SIG-M5 treated with dmso at 0.1 percent for 504 hours (cell line): Measurements from ENCODE around the gene ARL6IP1.

Source experiments
- DNase-seq: peaks from one replicate; lab custom pipeline; 2025; ENCODE audit not compliant: unreplicated experiment; lab: John Stamatoyannopoulos, UW

Gene ARL6IP1

DNA sequence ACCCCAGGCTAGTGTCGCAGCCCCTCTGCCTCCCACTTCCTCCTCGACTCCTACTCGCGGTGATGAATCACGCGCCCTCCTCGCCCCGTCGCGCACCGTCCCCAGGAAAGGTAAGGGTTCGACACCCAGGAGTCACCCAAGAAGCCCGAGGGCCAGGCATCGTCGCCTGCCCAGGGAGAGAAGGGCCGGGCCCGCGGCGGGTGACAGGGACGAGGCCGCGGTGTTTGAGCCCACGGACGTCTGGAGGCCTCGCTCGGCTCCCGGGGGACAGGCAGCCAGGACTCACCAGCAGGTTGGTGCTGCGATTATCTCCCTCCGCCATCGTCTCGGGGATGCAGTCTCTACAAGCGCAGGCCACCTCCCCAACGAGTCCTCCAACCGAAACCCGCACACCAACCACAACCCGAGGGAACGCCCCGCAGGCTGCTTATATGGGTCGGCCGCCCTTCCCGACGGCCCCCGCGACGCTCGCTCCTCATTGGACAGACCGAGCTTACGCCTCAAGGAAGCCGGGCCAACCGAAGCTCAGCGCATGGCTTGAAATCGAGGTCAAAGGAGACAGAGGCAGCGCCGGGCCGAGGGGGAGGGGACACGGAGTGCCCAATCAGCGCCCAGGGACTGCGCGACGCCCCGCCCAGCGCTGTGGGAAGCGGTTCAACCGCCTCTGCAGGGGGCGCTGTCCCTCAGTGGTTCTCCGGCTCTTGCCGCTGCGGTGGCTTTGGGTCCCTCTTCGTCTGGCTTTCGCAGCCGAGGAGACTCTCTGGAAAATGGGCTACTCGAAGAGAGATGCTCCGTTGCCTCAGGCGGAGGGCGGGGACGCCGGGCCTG, at the start of gene ARL6IP1:
TSS of gene ARL6IP1 (minus strand) at position 405 of the 828 bp plus-strand sequence. CDS start at position 322, 83 bp downstream.
- DNase-seq, result peak; percentile 98

DNA sequence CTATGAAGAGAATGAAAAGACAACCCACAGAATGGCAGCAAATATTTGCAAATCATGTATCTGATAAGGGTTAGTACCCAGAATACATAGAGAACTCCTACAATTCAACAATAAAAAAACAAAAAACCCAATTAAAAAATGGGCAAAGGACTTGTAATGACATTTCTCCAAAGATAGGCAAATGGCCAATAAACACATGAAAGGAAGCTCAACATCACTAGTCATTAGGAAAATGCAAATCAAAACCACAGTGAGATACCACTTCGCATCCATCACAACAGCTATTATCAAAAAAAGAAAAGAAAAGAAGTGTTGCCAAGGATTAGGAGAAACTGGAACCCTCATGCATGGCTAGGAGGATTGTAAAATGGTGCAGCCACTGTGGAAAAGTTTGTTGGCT, 45.1 kb upstream of the ARL6IP1 start:
- DNase-seq, result no peak

DNA sequence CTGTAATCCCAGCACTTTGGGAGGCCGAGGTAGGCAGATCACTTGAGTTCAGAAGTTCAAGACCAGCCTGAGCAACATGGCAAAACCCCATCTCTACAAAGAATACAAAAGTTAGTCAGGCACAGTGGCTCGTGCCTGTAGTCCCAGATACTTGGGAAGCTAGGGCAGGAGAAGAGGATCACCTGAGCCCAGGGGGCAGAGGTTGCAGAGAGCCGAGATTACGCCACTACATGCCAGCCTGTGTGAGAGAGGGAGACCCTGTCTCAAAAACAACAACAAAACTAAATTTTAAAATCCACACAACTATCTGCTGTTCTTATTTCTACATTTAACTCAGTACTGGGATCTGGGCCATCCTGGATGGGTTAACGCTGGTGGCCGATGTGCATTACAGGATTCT, 41.2 kb upstream of the ARL6IP1 start:
- DNase-seq, result no peak

DNA sequence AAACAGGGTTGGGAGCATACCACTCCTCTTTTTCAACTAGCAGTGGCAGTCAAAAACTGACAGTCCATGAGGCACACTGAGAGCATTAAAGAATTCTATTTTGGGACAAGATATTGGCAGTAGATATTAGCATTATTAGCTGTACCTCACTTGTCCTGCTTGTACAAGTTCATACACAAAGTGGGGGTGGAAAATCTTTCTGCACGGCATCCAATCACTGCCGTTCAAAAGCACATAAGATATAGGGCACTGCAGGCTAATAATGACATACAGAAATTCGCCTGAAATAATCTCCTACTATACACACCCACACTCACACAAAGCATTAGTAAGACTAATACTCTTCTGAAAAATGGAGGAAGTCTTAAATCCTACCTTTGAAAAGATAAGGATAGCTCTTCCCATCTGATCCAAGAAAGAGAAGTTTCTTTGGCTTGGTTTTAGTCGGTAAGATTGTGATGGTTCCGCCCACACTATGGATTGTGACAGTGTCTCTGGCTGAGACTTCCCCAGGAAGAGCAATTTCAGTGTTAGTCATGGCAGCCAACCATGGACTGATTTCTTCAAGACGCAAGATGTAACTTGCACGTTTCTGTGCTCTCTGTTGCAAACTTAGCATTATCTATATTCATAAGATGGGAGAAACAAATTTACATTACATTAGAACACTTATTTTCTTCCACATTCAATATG, 40.6 kb upstream of the ARL6IP1 start:
- no peak for DNase-seq

DNA sequence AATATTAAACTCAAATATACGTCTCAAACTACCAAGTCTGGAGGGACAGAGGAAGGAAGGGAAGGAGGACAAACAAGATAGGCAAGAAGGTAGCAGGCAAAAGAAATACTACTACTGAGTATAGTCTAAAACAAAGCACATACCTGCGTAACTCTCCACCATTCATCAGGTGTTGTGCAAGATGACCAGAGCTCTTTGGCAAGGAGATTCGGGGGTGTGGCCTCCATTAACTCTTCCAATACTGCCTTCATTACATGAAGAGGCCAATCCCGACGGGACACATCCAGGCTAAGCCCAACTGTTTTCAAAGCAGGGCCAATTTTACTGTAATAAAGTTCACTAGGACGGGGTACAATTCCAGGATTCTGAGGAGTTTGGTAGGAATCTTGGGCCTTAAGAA, 38.2 kb upstream of the ARL6IP1 start:
- no peak for DNase-seq

DNA sequence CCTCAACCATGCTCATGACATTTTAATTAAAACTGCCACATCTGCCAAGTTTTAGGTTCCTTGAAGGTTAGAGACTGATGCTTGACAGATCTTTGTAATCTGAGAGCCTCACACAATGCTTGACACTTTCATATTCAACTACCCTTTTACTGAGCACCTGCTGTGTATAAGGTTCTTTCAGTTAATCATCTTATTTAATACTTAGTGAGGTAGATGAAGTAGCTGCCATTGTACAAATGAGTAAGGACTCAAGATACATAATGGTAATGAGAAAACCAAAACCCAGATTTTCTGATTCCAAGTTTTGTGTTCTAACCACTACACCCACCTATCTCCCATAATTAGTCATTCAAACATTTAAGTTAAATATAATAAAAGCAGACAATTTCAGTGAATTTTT, 35.4 kb upstream of the ARL6IP1 start:
- DNase-seq, result no peak

DNA sequence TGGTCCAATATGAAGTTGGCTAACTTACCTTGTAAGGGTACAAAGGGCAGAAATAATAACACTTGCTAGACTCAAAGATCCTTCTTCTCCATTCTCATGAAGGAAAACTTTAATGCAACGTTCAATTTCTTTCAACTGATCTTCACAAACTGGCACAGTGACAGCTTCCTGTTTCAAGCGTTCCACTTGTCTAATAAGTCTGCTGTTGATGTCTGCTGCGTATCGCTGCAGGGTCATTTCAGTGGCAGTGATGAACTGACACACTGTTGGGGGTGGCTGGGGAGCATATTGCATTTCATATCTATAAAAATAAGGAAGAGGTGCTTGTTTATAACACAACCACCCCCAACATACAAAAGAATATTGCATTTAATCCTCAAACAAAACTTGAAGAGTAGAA, 33.5 kb upstream of the ARL6IP1 start:
- no peak for DNase-seq

DNA sequence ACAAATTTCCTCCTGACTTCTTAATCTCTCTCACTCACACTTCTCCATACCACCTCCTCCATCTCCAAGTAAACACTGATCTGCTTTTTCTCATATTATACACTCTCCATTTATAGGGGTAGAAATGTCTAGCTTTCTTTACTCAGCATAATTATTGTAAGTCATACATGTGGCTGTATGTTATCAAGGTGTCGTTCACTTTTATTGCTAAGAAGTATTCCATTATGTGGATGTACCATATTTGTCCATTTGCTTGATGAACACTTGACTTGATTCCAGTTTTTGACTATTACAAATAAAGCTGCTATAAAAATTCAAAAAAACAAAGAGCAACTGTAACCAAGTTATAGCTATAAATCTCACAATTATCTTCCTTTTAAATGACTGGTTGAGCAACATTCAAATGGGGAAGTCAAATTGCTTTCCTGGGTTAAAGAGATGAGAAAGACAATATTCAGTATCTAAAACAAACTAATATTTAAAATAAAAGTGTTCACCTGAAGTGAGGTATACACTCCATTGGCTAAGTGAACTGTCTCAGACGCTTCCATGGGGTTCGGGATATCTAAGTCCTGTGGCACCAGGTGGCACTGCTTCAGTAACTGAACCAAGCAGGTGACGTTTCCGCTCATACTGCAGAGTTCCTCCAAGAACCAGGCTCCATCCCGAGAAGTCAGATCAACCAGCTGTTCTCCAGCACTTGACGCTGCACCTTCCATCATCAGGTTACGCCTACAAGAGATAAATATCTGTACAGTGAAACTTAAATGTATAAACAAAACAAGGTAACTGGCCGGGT, 32.6 kb upstream of the ARL6IP1 start:
- DNase-seq, result no peak

DNA sequence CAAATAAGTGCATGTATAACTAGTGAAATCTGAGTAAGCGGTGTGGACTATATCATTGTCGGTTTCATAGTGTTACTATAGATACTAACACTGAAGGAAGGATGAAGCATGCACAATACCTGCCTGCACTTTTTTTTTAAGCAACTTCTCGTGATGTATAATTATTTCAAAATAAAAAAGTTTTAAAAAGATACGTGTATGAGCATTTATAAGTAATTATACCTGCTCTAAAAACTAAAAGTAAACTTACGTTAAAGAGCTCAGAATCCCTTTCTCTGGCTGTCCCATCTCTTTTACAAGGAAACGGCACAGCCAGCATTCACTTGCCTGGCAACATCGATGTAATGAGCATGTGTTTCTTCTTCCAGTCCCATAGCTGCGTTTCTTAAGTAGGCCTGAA, 31.3 kb upstream of the ARL6IP1 start:
- DNase-seq, result no peak

DNA sequence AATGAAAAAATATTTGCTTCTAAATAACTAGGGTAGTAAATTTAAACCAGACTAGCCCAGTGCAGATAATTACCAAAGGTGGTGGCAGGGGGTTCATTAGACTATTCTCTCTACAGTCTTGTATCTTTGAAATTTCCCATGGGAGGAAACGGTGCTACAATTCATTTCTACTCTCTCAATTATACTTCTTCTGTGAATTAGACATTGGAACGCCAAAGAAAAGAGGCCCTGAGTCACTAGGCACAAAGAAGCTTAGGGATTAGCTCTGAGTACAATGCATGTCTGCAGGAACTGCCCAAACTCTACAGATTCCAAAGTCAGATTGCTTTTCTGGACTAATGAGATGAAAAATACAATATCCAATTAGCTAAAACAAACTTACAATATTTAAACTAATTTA, 30.7 kb upstream of the ARL6IP1 start:
- no peak for DNase-seq

DNA sequence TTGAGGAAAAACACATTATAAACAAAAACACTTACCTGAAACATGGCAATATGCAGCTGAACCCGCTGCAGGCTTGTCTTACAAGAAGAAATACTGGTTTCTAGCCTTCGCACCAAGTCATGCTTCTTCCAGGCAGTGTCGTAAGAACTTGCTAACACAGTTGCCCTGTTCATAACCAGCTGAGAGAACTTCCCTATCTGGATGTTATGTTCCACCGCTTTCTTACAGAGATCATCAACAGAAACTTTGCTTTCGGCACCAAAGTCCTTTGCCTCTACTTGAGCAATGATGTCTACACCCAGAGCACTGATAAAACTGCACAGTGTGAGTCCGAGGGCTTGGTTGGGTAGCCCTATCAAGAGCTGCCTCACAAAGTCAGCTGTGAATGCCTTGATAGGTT, 27.9 kb upstream of the ARL6IP1 start:
- DNase-seq, result peak; percentile 32

DNA sequence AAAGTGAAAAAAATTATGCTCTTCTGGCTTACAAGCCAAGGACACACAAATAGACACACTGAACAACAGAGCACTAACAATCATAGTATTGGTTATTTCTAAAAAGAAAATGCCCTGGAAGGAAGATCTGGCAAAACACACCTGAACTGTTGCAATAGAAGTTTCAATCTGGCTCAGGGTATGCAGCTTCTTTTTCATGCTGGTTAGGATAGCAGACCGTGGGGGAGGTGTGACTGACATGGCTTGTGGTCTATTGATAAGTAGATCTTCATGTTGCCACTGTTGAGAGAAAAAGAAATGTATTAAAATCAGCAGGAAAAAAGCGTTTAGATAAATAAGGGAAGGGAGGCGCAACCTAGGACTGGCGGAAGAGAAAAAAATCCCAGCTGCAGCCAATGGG, 26.5 kb upstream of the ARL6IP1 start:
- no peak for DNase-seq

DNA sequence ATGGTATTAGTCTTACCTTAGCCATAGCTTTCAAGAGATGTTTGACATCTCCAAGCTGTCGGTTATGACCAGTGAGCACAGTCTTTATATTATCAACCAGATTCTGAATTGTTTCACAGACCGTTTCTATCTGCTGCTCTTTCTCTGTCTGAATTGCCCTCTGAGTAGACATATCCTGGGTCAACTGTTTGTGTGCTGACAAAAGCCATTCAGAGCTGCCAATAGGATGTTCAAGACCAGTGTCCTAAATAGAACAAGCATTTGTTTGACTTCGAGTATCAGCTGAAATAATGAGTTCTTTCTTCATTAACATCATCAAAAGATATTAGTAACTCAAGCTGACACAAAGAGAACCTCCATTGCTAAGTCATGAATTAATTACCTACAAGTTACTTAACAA, 14.9 kb upstream of the ARL6IP1 start:
- no peak for DNase-seq

DNA sequence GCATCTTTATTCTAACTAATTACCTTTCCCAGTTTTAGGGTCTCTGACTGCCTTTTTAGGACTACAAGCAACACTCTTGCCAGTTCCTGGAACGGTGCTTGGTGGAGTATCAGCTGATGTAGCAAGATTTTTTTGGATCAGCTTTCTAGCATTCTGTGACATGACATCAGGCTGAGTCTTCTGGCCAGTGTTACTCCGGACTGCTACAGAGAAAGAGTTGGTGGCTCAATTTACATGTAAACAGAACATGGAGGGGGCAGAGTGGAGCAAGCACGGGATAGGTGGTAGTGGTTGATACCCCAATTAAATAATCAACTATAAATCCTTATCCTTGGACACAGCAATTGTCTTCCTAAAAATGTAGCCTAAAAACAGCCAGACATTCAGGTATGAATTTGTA, 10.6 kb upstream of the ARL6IP1 start:
- no peak for DNase-seq

DNA sequence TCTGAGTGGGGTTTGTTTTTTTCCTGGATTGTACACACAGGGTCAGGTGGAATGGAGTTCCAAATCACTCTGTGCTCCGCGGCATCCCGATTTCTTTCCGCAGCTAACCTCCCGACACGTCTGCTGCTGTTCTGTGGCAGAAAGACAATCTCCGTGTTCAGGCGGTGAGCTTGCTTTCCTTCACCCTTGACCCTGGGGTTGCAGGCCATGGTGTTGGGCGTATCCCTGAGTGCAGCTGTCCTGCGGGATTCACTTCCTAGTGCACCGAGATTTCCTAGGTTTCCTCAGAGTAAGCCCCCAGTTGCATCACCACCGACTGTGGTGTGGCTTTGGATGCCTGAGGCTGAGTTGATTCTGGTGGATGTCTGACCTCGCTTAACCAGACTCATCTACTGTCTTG, 7.8 kb upstream of the ARL6IP1 start:
- no peak for DNase-seq

DNA sequence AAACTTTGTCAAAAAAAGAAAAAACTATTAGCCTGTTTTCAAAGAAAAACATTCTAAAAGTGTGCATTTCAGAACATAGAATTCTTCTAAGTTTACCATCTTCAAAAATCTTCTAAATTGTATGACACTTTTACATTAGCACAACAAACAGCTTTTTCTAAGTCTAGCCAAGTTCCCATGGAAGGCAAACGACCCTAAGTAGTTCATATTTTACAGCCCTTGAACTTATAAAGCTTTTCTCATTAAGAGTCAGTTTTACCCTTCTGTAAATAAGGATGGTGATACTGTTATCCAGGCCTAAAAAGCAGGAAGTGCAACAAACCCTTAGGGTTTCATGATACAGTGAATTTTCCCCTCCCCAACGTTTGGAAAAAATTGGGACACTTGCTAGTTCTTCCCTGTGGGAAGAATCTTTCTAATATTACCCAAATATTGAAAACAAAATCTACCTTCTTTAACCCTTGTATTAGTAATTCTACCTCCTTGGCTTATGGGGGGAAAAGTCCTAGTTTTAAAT, 4.0 kb upstream of the ARL6IP1 start:
- DNase-seq, result no peak

DNA sequence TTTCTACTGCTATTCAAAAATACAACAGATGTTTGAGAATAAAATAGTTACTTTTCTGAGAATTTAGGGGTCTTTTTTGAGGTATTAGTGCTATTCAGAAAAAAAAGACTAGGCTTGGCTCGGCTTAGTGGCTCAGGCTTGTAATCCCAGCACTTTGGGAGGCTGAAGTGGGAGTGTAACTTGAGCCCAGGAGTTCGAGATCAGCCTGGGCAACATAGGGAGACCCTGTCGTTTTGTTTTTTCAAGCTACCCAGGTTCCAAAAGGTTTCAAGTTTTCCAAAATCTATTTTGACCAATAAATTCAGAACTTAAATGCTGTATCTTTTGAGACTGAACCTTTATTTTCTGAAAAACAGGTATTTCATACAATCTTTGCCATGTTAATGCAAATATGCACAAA, 3.2 kb upstream of the ARL6IP1 start:
- no peak for DNase-seq

DNA sequence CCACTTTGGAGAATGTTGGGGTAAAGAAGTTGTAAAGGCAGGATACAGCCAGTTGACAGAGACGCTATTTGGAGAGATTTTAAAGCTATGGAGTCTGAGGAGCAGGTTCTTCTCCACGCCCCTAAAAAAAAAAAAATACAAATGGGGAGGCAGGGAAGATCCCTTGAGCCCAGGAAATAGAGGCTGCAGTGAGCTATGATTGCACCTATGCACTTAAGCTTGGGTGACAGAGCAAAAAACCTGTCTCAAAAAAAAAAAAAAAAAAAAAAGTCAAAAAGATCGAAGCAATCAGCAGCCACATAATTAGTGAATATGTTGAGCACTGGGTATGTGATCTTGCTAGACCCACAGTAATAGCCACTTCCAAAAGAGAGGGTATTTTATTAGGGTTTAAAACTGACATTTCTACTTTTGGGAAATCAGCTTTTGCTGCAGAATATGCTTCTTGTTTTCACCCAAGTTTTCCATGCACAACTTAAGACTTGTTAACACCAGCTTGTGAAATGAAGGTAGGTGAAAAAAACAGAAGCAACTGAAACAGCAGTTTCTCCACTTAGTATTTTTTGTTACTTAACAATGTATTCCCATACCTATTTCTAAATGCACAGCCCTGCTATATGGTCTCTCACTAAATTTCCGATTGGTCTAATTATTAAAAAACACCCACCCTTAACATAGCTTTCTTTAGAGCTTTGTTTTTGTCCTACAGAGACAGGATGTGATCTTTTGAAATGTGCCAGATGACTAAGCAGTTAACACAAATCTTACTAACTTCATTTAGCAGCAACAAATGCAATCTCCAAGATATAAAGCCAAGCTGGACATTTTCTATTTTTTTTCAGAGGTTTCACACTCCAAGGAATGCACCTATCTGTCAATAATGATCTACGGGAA, 2.5 kb upstream of the ARL6IP1 start:
- peak; percentile 53 for DNase-seq

DNA sequence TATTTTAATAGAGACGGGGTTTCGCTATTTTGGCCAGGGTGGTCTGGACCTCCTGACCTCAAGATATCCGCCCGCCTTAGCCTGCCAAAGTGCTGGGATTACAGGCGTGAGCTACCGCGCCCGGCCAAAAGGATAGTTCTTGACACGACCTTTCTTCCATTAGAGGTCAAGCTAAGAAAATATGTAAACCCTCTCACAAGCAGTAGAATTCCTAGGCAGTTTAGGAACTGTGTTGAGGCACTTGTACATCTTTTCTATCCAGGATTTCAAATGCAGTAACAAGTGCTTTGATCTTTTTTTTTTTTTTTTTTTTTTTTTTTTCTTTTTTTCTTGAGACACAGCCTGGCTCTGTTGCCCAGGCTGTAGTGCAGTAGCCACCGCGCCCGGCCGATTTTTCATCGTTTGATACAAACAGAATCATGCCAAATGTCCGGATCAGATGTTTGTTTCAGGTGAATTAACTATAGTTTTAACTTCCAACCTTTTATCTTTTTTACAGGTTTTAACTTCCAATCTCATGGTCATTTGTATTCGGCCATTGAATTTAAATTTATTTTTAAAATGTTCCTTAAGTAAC, 1.5 kb upstream of the ARL6IP1 start:
- no peak for DNase-seq

DNA sequence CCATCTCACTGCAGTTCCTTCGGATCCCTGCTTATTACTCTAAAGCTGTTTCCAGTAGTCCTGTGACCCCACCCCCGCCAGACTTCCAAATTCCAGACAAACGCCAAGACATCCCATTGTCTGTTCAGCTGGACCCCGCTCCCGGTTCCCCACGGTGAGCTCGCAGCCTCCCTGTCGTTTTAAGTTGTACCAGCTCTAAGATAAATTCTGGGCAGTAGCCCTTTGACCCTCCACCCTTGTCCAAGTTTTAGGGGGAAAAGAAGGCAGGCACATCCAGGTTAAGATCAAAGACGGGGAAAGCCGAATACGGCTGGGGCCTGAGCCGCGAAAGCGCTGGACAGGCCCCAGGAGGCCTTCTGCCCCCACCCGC, 589 bp downstream of the ARL6IP1 start:
- DNase-seq, result no peak
